Keratinocyte (primary cell): Measurements from ENCODE around the gene RND3. TPM values are rescaled to one million over a fixed set of nuclear protein-coding genes. Genes with fewer than 3 reads are reported as not detected.

Experiments used
- DNase-seq: peaks from one replicate; pipeline ENCODE4 v3.0.0-alpha.2; 2011; ENCODE audit warnings: low read depth, missing footprints, low spot score
- FAIRE-seq: peaks from 2 replicates; lab custom pipeline; 2011; peaks lifted over from hg19 to GRCh38; lab: Jason Lieb, UNC
- H2AFZ ChIP-seq: 2 replicates; pipeline ENCODE4 v1.6.0; 2012; ENCODE audit warnings: low read length, control low read depth, inconsistent platforms; ENCODE audit not compliant: control insufficient read depth
- H3K27ac ChIP-seq: 2 replicates; pipeline ENCODE4 v1.5.1; 2011; ENCODE audit warnings: low read length; ENCODE audit not compliant: control insufficient read depth, insufficient read depth
- H3K27me3 ChIP-seq: 3 replicates; pipeline ENCODE4 v1.6.0; 2011; ENCODE audit warnings: low read length; ENCODE audit not compliant: control insufficient read depth, insufficient read depth; ENCODE audit errors: extremely low read depth
- H3K36me3 ChIP-seq, 2 experiments: 2 replicates in 1 of 2; 3 replicates in 1 of 2; pipeline ENCODE4 v1.5.1; 2011; ENCODE audit warnings: low read length in 2 of 2, mild to moderate bottlenecking in 1 of 2; ENCODE audit not compliant: control insufficient read depth in 2 of 2, insufficient read depth in 2 of 2; ENCODE audit errors: extremely low read depth in 1 of 2
- H3K4me1 ChIP-seq: 3 replicates; pipeline ENCODE4 v1.5.1; 2011; ENCODE audit warnings: low read length; ENCODE audit not compliant: control insufficient read depth, insufficient read depth; ENCODE audit errors: extremely low read depth
- H3K4me2 ChIP-seq: 3 replicates; pipeline ENCODE4 v1.6.0; 2011; ENCODE audit warnings: low read depth, low read length; ENCODE audit not compliant: control insufficient read depth, insufficient read depth; ENCODE audit errors: extremely low read depth
- H3K4me3 ChIP-seq, 3 experiments: fragments of 200-600 bp in 1 of 3; sonication (generic) in 1 of 3; 2 replicates in 2 of 3; 3 replicates in 1 of 3; pipeline ENCODE4 v1.5.1; 2011 to 2016; ENCODE audit warnings: low read length in 3 of 3, mild to moderate bottlenecking in 3 of 3, control low read depth in 2 of 3, inconsistent platforms in 1 of 3, low read depth in 1 of 3, mixed read lengths in 1 of 3, mixed run types in 1 of 3, moderate library complexity in 1 of 3; ENCODE audit not compliant: control insufficient read depth in 2 of 3, insufficient read depth in 2 of 3; ENCODE audit errors: extremely low read depth in 1 of 3
- H3K79me2 ChIP-seq: 2 replicates; pipeline ENCODE4 v1.6.0; 2012; ENCODE audit warnings: low read length; ENCODE audit not compliant: control insufficient read depth, insufficient read depth
- H3K9ac ChIP-seq: 3 replicates; pipeline ENCODE4 v1.6.0; 2011; ENCODE audit warnings: low read length; ENCODE audit not compliant: control insufficient read depth, insufficient read depth; ENCODE audit errors: extremely low read depth
- H3K9me1 ChIP-seq: 3 replicates; pipeline ENCODE4 v1.6.0; 2011; ENCODE audit warnings: low read length; ENCODE audit not compliant: control insufficient read depth, insufficient read depth; ENCODE audit errors: extremely low read depth
- H3K9me3 ChIP-seq: 2 replicates; pipeline ENCODE4 v1.5.1; 2012; ENCODE audit warnings: low read depth, low read length; ENCODE audit not compliant: control insufficient read depth
- H4K20me1 ChIP-seq: 3 replicates; pipeline ENCODE4 v1.6.0; 2011; ENCODE audit warnings: low read length; ENCODE audit not compliant: control insufficient read depth, insufficient read depth; ENCODE audit errors: extremely low read depth
- EZH2 ChIP-seq: IDR thresholded peaks from one replicate; pipeline ENCODE4 v1.6.1; 2012; ENCODE audit warnings: inconsistent platforms, mild to moderate bottlenecking, low read length, moderate library complexity
- dilution Hi-C: fragments of 300-500 bp; cut with MboI; formaldehyde crosslinking; loops from one replicate; pipeline ENCODE4 v1.7.0; 2020; ENCODE audit warnings: low sequenced_read_pairs; ENCODE audit not compliant: extremely low pct_ligation_motif_present
- polyA plus RNA-seq, 5 experiments: library from polyadenylated mRNA; depleted of rRNA in 3 of 5; stranded (reverse) in 3 of 5; stranded (forward) in 1 of 5; unstranded in 1 of 5; fragments of >200 nt; gene quantifications; 1 replicate in 1 of 5; 2 replicates in 3 of 5; 3 replicates in 1 of 5; pipeline versions ENCODE4 v1.2.1 to v1.2.3, GENCODE V29; 2011 to 2012; ENCODE audit warnings: missing spikeins in 2 of 5, low read depth in 1 of 5, low replicate concordance in 1 of 5
- TF ChIP-seq, protein P1 (sequence below), 3 experiments: IDR thresholded peaks in 1 of 3; conservative IDR thresholded peaks in 1 of 3; optimal IDR thresholded peaks in 1 of 3; 2 replicates in 2 of 3; 3 replicates in 1 of 3; pipeline versions ENCODE3 to v1.5.1; 2011; ENCODE audit warnings: low read length in 3 of 3, mild to moderate bottlenecking in 3 of 3, moderate library complexity in 2 of 3, control low read depth in 1 of 3, inconsistent platforms in 1 of 3; ENCODE audit not compliant: insufficient read depth in 2 of 3; ENCODE audit errors: extremely low read depth in 1 of 3

Gene RND3
- polyA plus RNA-seq, 1 donor (not counting 4 experiments of a cell fraction or from before 2014, with no cell fraction given), result 202 TPM

DNA sequence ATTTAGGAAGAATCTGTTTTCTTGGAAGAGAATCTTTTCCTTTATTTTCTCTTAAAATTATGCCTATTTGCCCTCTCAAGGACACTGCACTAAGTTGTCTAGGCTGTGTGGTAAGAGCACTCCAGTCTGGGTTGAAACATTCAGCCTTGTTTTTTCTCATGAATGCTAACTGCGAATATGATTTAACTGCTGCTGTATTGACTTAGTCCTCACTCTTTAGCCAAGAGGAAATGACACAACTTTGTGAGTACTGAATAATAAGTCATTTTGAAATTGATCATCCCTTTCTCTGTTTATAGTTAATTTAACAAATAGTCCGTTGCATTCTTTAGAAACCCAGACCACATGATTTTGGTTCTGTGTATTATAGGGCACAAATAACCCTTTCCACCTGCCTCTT lies 4.5 kb upstream of the RND3 start:
- Histone ChIP-seq H3K79me2 (peaks cover 3% of the 10 kb centered on the region), H3K4me2 (no peak overlapping the region), H2AFZ (no peak overlapping the region), H3K27me3 (no peaks in the 10 kb centered on the region), H3K9me1 (no peaks in the 10 kb centered on the region), H3K27ac (no peak overlapping the region), H3K9ac (no peak overlapping the region), H3K4me3 (no peak overlapping the region), H3K4me1 (peaks cover 14% of the 10 kb centered on the region), H3K36me3 (no peaks in the 10 kb centered on the region), H3K9me3 (no peaks in the 10 kb centered on the region), H4K20me1 (no peaks in the 10 kb centered on the region)
- TF ChIP-seq EZH2, result no peak
- TF ChIP-seq, protein P1, sequence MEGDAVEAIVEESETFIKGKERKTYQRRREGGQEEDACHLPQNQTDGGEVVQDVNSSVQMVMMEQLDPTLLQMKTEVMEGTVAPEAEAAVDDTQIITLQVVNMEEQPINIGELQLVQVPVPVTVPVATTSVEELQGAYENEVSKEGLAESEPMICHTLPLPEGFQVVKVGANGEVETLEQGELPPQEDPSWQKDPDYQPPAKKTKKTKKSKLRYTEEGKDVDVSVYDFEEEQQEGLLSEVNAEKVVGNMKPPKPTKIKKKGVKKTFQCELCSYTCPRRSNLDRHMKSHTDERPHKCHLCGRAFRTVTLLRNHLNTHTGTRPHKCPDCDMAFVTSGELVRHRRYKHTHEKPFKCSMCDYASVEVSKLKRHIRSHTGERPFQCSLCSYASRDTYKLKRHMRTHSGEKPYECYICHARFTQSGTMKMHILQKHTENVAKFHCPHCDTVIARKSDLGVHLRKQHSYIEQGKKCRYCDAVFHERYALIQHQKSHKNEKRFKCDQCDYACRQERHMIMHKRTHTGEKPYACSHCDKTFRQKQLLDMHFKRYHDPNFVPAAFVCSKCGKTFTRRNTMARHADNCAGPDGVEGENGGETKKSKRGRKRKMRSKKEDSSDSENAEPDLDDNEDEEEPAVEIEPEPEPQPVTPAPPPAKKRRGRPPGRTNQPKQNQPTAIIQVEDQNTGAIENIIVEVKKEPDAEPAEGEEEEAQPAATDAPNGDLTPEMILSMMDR (optimal IDR thresholded peaks at IDR 0.05 in 1 of 3, IDR thresholded peaks at IDR 0.05 in 1 of 3, conservative IDR thresholded peaks at IDR 0.05 in 1 of 3; ENCODE audit: extremely low read depth in 1 of 3, insufficient read depth in 2 of 3, low read length in 3 of 3), result no peak
- FAIRE-seq (no peak), DNase-seq (no peak)
- dilution Hi-C loops, result no loop called here

DNA sequence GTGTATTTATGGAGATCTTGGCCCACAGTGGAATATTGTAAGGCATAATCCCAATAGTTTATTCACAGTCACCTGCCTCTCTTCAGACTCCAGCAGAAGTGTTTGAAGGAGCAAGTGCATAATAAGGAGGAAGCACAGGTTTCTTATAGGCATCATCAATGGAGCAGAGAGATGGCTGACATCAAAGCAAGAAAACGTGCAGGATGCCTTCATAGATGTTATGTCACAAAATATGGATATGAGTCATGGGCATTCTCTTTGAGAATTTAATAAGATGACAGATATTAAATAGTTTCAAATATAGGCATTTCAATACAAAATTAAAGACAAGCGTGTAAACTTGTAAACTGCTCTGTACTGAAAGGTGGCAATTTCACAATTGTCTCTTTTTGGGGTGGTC lies 4.0 kb upstream of the RND3 start:
- Histone ChIP-seq H4K20me1 (peaks cover 4% of the 10 kb centered on the region), H3K4me2 (no peak overlapping the region), H3K36me3 (peaks cover 0 to 3% of the 10 kb centered on the region in 2 experiments), H3K9ac (no peak overlapping the region), H3K4me3 (no peak overlapping the region), H3K27me3 (no peaks in the 10 kb centered on the region), H3K27ac (no peak overlapping the region), H2AFZ (no peak overlapping the region), H3K4me1 (peaks cover 9% of the 10 kb centered on the region), H3K79me2 (peaks cover 8% of the 10 kb centered on the region), H3K9me3 (no peaks in the 10 kb centered on the region), H3K9me1 (no peaks in the 10 kb centered on the region)
- no peak for FAIRE-seq
- dilution Hi-C loops, result no loop called here
- TF ChIP-seq EZH2, result no peak
- TF ChIP-seq, protein P1 (optimal IDR thresholded peaks at IDR 0.05 in 1 of 3, IDR thresholded peaks at IDR 0.05 in 1 of 3, conservative IDR thresholded peaks at IDR 0.05 in 1 of 3; ENCODE audit: extremely low read depth in 1 of 3, insufficient read depth in 2 of 3, low read length in 3 of 3), result no peak
- DNase-seq, result no peak
